Amniotic epithelial cell (primary cell): ENCODE measurements around the gene POLR2J3.
"Not testable (repeated sequence)": the region's sequence is repeated elsewhere in the genome, so short reads cannot be mapped to it uniquely, and the experiment has no call there.

Source experiments
- DNase-seq: peaks from one replicate; pipeline ENCODE4 v3.0.0-alpha.2; 2010; ENCODE audit warnings: low read depth

POLR2J3 gene

DNA sequence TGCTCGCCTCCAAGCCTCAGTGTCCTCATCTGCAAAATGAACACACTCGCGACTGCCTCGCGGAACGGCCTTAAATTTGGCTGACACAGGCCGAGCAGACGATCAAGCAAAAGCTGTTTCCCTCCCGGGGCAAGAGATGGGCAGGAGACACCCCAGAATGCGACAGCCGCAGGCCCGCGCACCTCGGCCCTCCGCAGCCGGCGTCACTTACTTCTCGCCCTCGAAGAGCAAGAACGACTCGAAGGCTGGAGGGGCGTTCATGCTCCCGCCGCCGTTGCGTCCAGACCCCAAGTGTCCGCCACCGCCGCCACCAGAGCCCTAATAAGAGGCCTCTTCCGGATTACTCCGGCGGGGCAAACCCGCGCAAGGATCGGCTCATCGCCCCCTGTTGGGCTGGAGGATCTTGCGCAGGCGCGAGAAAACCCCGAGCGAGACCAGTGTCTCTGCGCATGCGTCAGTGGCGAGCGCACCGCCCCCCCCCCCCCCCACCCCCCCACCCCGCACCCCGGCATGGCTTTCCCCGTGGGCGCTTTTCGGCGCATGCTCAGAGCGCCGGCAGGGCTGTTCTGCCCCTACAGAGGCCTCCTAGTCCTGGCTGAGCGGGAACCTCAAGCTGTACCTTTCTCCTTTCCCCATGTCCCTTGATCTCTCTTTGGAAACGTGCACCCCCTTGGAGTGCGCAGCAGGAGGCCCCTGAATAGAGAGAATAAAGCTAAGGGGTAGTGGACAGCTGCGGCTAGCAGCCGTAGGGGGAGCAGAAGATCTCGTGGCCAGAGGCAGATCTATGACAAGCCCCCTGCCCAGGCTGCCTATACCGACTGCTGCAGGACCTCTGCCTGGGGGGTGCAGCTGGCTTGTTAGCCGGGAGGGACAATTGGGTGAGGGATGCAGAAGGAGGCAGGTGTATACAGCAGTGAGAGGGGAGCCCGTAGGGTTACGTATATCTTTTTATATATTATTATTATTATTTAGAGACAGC is at the start of gene POLR2J3:
POLR2J3 (minus strand) TSS at position 323 of the 979 bp plus-strand sequence; CDS start at position 261, 62 bp downstream.
- not testable (repeated sequence) for DNase-seq

GRCh38 chr7:102618122-102618521 is 45.7 kb upstream of the POLR2J3 start:
- DNase-seq, result not testable (repeated sequence)

DNA sequence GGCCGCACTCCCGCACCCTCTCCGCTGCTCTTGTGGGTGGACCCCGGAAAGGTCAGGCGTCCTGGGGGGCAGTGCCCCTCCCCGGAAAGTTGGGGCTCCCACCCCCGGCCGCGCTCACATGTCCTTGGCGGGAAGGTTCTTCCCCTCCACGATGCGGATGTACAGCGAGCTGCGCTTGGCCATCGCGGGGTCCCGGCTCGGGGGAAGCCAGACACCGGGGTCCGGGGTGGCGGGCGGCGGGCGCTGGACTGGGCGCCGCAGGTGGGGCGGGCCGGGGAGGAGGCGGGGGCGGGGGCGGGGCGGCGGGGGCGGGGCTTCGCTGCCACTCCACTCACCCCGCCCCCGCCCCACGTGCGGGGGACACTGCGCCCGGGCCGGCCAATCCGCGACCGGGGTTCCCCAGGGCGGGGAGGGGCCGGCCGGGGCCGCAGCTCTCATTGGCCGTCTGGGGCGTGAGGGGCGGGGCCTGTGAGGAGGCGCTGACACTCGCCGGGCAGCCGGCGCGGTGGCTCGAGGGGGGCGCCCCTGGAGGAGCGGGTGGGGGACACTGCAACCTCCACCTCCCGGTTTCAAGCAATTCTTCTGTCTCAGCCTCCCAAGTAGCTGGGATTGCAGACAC is 44.2 kb upstream of the POLR2J3 start, which contains the start of gene RASA4:
RASA4 (minus strand) TSS at position 250 of the 619 bp plus-strand sequence; CDS start at position 183, 67 bp downstream.
- DNase-seq, result not testable (repeated sequence)

- DNase-seq, result not testable (repeated sequence)
Observed at GRCh38 chr7:102615930-102616329, 43.5 kb upstream of the POLR2J3 start.

GRCh38 chr7:102614873-102615272 is 42.5 kb upstream of the POLR2J3 start:
- DNase-seq, result not testable (repeated sequence)

DNA sequence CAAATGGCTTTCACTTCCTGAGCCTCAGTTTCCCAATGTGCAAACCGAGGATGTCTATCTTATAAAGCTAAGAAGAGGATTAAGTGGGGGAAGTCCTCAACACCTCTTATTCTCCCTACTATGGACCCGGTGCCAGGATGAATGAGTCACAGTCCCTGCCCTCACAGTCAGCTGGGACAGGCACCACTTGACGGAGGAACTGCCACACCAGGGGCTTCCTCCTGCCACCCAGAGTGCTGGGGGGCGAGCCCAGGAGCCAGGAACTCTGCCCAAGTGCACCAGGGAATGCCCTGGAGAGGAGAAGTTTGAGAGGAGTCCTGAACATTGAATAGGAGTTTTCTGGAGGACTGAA is 41.9 kb upstream of the POLR2J3 start:
- not testable (repeated sequence) for DNase-seq

GRCh38 chr7:102613575-102614345 is 41.4 kb upstream of the POLR2J3 start:
- not testable (repeated sequence) for DNase-seq

DNA sequence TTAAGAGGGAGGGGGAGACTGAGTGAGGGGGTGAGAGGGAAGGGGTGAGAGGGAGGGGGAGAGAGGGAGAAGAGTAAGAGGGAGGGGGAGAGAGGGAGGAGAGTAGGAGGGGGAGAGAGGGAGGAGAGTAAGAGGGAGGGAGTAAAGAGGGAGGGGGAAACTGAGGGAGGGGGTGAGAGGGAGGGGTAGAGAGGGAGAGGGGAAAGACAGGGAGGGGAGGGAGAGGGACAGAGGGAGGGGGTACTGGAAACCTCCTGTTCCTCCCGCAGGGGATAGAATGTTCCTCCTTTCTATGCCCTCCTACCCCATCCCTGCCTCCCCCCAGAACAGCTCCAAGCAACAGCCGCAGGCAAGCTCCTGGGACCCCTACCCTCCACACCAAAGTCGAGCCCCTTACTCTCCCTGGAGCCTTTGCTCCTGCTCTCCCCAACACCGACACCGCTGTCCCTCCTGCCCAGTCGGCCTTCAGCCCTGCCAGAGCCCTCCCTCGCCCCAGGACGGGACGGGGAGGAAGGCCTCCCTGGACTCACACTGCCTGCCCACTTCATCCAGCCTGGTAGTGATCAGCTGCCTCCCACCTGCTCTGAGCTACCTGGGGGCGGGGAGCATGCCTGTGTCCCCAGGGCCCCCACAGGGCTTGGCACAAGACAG is 39.4 kb upstream of the POLR2J3 start:
- not testable (repeated sequence) for DNase-seq

DNA sequence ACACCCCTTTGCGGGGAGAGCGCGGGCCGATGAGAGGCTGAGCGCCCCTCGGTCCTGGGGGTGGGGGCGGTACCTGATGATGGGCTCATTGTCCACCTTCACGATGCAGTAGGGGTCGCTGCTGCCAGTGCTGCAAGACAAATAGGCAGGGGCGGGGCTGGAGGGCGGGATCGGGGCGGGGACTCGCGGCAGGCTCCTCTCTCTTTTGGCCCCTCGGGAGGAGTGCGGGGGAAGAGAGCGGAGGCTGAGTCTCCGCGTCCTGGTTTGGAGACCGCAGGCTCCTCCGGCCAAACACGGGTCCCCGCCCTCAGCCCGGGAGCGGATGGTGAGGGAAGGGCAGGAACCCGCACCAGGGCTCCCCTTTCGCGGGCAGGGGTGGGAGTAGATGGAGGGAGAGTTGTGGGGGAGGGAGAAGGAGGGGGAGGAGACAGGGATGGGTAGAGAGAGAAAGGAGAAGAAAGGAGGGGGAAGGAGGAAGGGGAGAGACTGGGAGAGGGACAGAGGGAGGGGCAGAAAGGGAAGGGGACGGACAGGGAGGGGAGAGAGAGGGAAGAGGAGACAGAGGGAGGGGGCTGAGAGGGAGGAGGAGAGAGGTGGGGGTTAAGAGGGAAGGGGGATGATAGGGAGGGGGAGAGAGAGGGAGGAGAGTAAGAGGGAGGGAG is 38.8 kb upstream of the POLR2J3 start:
- DNase-seq, result not testable (repeated sequence)

- not testable (repeated sequence) for DNase-seq
Observed at GRCh38 chr7:102610441-102610840, 38.1 kb upstream of the POLR2J3 start.

- not testable (repeated sequence) for DNase-seq
Observed at GRCh38 chr7:102609734-102610133, 37.4 kb upstream of the POLR2J3 start.

DNA sequence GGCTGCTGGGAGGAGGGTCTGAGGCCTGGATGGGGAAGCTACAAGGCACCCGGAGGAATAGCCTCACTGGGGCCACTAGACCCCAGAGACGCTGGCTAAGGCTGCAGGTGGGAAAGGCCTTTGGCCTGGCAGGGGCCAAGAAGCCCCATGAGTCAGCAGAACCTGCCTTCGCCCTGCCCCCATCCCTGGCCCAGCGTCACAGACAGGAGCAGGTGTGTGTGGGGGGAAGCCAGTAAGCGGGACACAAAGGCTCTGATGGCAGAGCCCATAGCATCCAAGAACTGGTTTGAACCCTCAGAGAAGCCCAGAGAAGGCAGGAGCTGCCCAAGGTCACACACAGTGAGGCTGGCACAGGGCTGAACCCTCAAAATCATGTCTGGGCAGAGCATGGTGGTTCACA is 34.5 kb upstream of the POLR2J3 start:
- not testable (repeated sequence) for DNase-seq

DNA sequence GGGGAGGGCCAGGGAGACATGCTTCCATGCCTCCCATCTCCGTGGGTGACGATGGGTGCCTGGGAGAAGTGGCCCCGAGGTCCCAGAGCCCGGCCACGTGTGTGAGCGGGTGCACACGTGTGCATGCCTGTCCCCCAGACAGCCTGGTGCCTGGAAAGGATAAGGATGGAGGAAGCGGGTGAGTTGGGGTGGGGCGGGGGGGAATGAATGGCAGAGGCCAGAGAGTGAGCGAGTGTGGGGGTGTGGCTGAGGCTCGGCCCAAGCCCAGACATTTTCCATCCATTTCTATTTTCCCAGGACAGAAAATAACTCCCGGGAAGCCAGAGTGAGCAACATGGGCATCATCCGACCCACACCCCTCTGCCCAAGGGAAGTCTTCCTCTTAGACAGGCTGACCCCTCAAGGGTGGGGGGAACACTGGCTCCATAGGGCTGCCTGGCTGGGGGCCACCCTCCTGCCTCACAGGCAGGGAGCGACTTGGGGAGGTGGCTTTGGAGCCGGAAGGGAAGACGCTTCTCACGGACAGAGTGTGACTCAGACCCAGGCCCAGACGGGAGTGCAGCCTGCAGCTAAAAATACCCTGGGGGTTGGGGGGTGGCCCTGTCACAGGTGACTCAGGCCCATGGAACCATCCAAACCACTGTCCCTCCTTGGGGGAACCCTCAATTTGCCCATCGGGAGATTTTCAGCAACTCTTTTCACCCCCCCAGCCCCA is 32.2 kb upstream of the POLR2J3 start:
- DNase-seq, result not testable (repeated sequence)

DNA sequence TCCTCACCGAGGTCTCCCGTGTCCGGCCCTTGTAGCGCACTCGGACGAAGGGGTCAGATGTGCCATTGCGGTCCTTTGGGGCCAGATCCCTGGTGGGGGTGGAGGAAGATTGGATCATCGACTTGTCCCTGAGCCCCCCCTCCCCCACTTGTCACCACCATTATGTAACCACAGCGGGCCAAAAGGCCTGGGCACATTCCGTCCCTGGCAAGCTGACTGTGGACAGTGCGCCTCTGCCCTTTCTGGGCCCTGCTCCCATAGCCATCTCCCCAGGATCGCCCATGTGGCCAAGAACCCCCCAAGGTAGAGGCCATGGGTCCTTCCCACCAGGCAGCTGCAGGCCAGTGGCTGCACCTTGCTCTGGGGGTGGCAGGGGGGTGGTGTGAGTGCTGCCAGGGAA is 29.9 kb upstream of the POLR2J3 start:
- not testable (repeated sequence) for DNase-seq

DNA sequence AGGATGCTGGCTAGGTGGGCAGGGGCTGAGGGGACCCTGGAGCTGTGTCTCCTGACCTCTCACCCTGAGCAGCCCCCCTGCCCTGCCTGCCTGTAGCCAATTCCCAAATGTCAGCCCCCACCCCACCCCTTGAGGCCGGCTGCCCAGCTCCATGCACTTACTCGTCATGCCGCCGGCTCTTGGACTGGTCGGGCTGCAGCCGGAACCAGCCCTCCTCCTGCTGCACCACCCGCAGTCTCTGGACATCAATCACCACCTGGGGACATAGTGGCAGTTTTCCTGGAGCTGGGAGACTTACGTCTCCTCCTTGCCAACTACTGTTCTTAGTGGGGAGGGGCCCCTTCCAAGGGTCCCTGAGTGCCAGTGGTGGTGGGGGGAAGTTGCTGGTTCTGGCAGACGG is 27.3 kb upstream of the POLR2J3 start:
- not testable (repeated sequence) for DNase-seq

DNA sequence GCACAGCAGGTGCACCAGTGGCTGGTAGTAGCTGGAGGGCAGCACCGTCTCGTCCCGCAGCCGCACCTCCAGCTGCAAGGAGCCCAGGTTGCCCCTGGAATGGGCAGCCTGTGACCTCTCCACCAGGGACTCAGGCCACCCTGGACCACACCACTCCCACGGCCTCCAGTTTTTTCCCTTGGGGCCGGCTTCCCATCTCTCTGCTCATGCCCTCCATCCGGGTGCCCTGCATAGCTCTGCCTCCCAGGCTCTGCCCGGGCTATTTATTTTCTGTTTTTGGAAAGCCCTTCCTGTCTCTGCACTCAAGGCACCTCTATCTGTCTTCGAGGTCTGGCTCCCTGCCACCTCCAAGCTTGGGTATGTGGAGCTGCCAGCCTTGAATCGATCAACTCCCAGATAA is 23.7 kb upstream of the POLR2J3 start:
- not testable (repeated sequence) for DNase-seq

GRCh38 chr7:102593637-102594334 is 21.4 kb upstream of the POLR2J3 start:
- not testable (repeated sequence) for DNase-seq

- DNase-seq, result not testable (repeated sequence)
Observed at GRCh38 chr7:102592477-102593019, 20.2 kb upstream of the POLR2J3 start.

- DNase-seq, result not testable (repeated sequence)
Observed at GRCh38 chr7:102589857-102590256, 17.5 kb upstream of the POLR2J3 start.
